Liver (tissue), 9 donors: ENCODE results near the gene XYLT1. TPM values are rescaled to one million over a fixed set of nuclear protein-coding genes. Genes with fewer than 3 reads are reported as not detected.

Experiments
- DNase-seq: peaks from one replicate; pipeline ENCODE4 v3.0.0-alpha.2; 2017; ENCODE audit warnings: low spot score
- H3K27ac ChIP-seq, 2 donors: one replicate each; pipeline ENCODE4 v1.7.0; 2013; ENCODE audit warnings: inconsistent platforms in 2 of 2, low read length in 2 of 2, control low read depth in 1 of 2, low read depth in 1 of 2, mild to moderate bottlenecking in 1 of 2
- H3K27me3 ChIP-seq, 4 donors: one replicate each; pipeline versions ENCODE4 v1.6.1 to v1.7.0; 2013; ENCODE audit warnings: low read length in 3 of 4, inconsistent platforms in 1 of 4, mild to moderate bottlenecking in 1 of 4, moderate library complexity in 1 of 4; ENCODE audit not compliant: control insufficient read depth in 4 of 4, insufficient read depth in 4 of 4
- H3K36me3 ChIP-seq, 4 donors: one replicate each; pipeline versions ENCODE4 v1.6.1 to v1.7.0; 2013; ENCODE audit warnings: low read length in 3 of 4, mild to moderate bottlenecking in 3 of 4, low read depth in 1 of 4, moderate library complexity in 1 of 4; ENCODE audit not compliant: control insufficient read depth in 4 of 4, insufficient read depth in 3 of 4
- H3K4me1 ChIP-seq, 4 donors: one replicate each; pipeline versions ENCODE4 v1.6.1 to v1.7.0; 2013; ENCODE audit warnings: low read length in 3 of 4, mild to moderate bottlenecking in 3 of 4, moderate library complexity in 1 of 4; ENCODE audit not compliant: control insufficient read depth in 4 of 4, insufficient read depth in 4 of 4
- H3K4me3 ChIP-seq, 3 donors: one replicate each; pipeline versions ENCODE4 v1.6.1 to v1.7.0; 2013; ENCODE audit warnings: low read length in 3 of 3, control low read depth in 1 of 3, low read depth in 1 of 3, mild to moderate bottlenecking in 1 of 3
- H3K9ac ChIP-seq, 2 donors: one replicate each; pipeline ENCODE4 v1.7.0; 2013; ENCODE audit warnings: low read length in 2 of 2, mild to moderate bottlenecking in 2 of 2, moderate library complexity in 2 of 2, control low read depth in 1 of 2, low read depth in 1 of 2
- H3K9me3 ChIP-seq, 4 donors: one replicate each; pipeline versions ENCODE4 v1.6.1 to v1.7.0; 2013; ENCODE audit warnings: low read length in 3 of 4; ENCODE audit not compliant: control insufficient read depth in 4 of 4
- ATF3 ChIP-seq: IDR thresholded peaks from 2 replicates; pipeline ENCODE4 v1.6.1; 2016; ENCODE audit warnings: antibody characterized with exemption
- EGR1 ChIP-seq, 2 donors: IDR thresholded peaks; 2 replicates each; pipeline ENCODE4 v1.6.1; 2016 to 2018; ENCODE audit warnings: antibody characterized with exemption in 2 of 2, low read depth in 2 of 2
- FOXA1 ChIP-seq: IDR thresholded peaks from 2 replicates; pipeline ENCODE4 v1.6.1; 2016; ENCODE audit warnings: antibody characterized with exemption
- FOXA2 ChIP-seq: IDR thresholded peaks from 2 replicates; pipeline ENCODE4 v1.6.1; 2016; ENCODE audit warnings: antibody characterized with exemption
- GABPA ChIP-seq, 2 donors: IDR thresholded peaks in 1 of 2; conservative IDR thresholded peaks in 1 of 2; 2 replicates each; pipeline ENCODE4 v1.6.1; 2016; ENCODE audit warnings: antibody characterized with exemption in 2 of 2, mild to moderate bottlenecking in 1 of 2, moderate library complexity in 1 of 2
- HNF4A ChIP-seq, 2 donors: conservative IDR thresholded peaks; 2 replicates each; pipeline ENCODE4 v1.6.1; 2016; ENCODE audit warnings: antibody characterized with exemption in 2 of 2, mild to moderate bottlenecking in 2 of 2
- HNF4G ChIP-seq: IDR thresholded peaks from 2 replicates; pipeline ENCODE4 v1.6.1; 2016; ENCODE audit warnings: antibody characterized with exemption
- JUND ChIP-seq, 2 donors: IDR thresholded peaks; 2 replicates each; pipeline ENCODE4 v1.6.1; 2016; ENCODE audit warnings: antibody characterized with exemption in 2 of 2
- RAD21 ChIP-seq, 2 donors: IDR thresholded peaks; 2 replicates each; pipeline ENCODE4 v1.6.1; 2016; ENCODE audit warnings: antibody characterized with exemption in 2 of 2, mild to moderate bottlenecking in 2 of 2
- RXRA ChIP-seq, 2 donors: IDR thresholded peaks; 2 replicates each; pipeline ENCODE4 v1.6.1; 2017 to 2018; ENCODE audit warnings: antibody characterized with exemption in 2 of 2, mild to moderate bottlenecking in 1 of 2
- SP1 ChIP-seq: IDR thresholded peaks from 2 replicates; pipeline ENCODE4 v1.6.1; 2018; ENCODE audit warnings: antibody characterized with exemption, mild to moderate bottlenecking
- TAF1 ChIP-seq: conservative IDR thresholded peaks from 2 replicates; pipeline ENCODE4 v1.6.1; 2016; ENCODE audit warnings: antibody characterized with exemption, mild to moderate bottlenecking
- YY1 ChIP-seq: IDR thresholded peaks from 2 replicates; pipeline ENCODE4 v1.6.1; 2016; ENCODE audit warnings: antibody characterized with exemption, mild to moderate bottlenecking
- WGBS: extraction: QIAGEN DNeasy Blood & Tissue Kit; methylation state at CpG from one replicate; pipeline ENCODE4 v1.1.7; 2013; 5-methylcytosine and 5-hydroxymethylcytosine counted together
- polyA plus RNA-seq, 2 donors: library from polyadenylated mRNA; stranded (reverse) in 1 of 2; unstranded in 1 of 2; fragments of 200-250 nt in 1 of 2; fragments of >200 nt in 1 of 2; fragmentation: Nextera tagmentation in 1 of 2; extraction: Ambion mirVana in 1 of 2; gene quantifications; one replicate each; pipeline versions ENCODE4 v1.2.1 to v1.2.3, GENCODE V29; 2013 to 2015
- total RNA-seq, 2 donors: library from RNA; depleted of rRNA; stranded (reverse); fragments of >200 nt; gene quantifications; one replicate each; pipeline ENCODE4 v1.2.3, GENCODE V29; 2014
- TF ChIP-seq, protein P1 (sequence below): IDR thresholded peaks from 2 replicates; pipeline ENCODE4 v1.6.1; 2016; ENCODE audit warnings: antibody characterized with exemption
- TF ChIP-seq, protein P2 (sequence below): IDR thresholded peaks from 2 replicates; pipeline ENCODE4 v1.6.1; 2016; ENCODE audit warnings: antibody characterized with exemption
- TF ChIP-seq, protein P3 (sequence below): IDR thresholded peaks from 2 replicates; pipeline ENCODE4 v1.6.1; 2016; ENCODE audit warnings: antibody characterized with exemption, mild to moderate bottlenecking
- donor health status: healthy.
- donor health status: healthy.
- donor health status: healthy.
- donor health status: healthy.
- donor health status: healthy.

XYLT1 gene
- total and polyA plus RNA-seq, 4 donors = 0.25 to 2.3 (median 0.53) TPM

DNA sequence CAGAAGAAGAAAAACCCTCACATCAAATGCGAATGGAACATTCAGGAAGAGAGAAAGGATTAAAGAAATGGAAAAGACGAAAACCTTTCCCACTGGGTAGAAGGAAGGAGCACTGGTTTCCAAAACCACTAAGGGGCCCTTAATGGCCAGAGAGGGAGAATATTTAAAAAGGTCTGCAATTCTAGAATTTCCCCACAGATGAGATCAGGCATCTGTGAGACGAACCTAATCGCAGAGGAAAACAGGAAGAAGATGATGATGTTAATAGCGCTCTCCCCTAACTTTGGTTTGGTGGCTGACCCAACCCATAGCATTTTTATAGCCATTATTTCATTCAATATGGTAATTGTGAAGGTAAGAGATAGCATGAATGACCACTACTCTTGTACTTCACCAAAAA lies 32.8 kb downstream of the XYLT1 start:
- 84% methylated on average over 5 of the region's 5 CpGs for WGBS
- H3K9me3 ChIP-seq = no peaks in the 10 kb centered on the region
- H3K9ac ChIP-seq = no peak overlapping the region
- TF ChIP-seq, protein P1, sequence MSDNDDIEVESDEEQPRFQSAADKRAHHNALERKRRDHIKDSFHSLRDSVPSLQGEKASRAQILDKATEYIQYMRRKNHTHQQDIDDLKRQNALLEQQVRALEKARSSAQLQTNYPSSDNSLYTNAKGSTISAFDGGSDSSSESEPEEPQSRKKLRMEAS = no peak
- TF ChIP-seq TAF1 (no peak), JUND (IDR thresholded peaks at IDR 0.05) (no peak), FOXA2 (no peak), RXRA (IDR thresholded peaks at IDR 0.05) (no peak), HNF4G (no peak), YY1 (no peak), FOXA1 (no peak), SP1 (no peak), HNF4A (conservative IDR thresholded peaks at IDR 0.05) (no peak), GABPA (IDR thresholded peaks at IDR 0.05 in 1 of 2, conservative IDR thresholded peaks at IDR 0.05 in 1 of 2) (no peak), ATF3 (no peak), EGR1 (IDR thresholded peaks at IDR 0.05; ENCODE audit: low read depth in 2 of 2) (no peak)
- TF ChIP-seq, protein P2, sequence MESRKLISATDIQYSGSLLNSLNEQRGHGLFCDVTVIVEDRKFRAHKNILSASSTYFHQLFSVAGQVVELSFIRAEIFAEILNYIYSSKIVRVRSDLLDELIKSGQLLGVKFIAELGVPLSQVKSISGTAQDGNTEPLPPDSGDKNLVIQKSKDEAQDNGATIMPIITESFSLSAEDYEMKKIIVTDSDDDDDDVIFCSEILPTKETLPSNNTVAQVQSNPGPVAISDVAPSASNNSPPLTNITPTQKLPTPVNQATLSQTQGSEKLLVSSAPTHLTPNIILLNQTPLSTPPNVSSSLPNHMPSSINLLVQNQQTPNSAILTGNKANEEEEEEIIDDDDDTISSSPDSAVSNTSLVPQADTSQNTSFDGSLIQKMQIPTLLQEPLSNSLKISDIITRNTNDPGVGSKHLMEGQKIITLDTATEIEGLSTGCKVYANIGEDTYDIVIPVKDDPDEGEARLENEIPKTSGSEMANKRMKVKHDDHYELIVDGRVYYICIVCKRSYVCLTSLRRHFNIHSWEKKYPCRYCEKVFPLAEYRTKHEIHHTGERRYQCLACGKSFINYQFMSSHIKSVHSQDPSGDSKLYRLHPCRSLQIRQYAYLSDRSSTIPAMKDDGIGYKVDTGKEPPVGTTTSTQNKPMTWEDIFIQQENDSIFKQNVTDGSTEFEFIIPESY = no peak
- TF ChIP-seq, protein P3, sequence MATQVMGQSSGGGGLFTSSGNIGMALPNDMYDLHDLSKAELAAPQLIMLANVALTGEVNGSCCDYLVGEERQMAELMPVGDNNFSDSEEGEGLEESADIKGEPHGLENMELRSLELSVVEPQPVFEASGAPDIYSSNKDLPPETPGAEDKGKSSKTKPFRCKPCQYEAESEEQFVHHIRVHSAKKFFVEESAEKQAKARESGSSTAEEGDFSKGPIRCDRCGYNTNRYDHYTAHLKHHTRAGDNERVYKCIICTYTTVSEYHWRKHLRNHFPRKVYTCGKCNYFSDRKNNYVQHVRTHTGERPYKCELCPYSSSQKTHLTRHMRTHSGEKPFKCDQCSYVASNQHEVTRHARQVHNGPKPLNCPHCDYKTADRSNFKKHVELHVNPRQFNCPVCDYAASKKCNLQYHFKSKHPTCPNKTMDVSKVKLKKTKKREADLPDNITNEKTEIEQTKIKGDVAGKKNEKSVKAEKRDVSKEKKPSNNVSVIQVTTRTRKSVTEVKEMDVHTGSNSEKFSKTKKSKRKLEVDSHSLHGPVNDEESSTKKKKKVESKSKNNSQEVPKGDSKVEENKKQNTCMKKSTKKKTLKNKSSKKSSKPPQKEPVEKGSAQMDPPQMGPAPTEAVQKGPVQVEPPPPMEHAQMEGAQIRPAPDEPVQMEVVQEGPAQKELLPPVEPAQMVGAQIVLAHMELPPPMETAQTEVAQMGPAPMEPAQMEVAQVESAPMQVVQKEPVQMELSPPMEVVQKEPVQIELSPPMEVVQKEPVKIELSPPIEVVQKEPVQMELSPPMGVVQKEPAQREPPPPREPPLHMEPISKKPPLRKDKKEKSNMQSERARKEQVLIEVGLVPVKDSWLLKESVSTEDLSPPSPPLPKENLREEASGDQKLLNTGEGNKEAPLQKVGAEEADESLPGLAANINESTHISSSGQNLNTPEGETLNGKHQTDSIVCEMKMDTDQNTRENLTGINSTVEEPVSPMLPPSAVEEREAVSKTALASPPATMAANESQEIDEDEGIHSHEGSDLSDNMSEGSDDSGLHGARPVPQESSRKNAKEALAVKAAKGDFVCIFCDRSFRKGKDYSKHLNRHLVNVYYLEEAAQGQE = no peak
- no peak for DNase-seq
- no peak overlapping the region for H3K27ac ChIP-seq
- H3K4me1 ChIP-seq = no peaks in the 10 kb centered on the region
- H3K27me3 ChIP-seq = no peaks in the 10 kb centered on the region
- H3K4me3 ChIP-seq = no peak overlapping the region
- no peaks in the 10 kb centered on the region for H3K36me3 ChIP-seq

- Histone ChIP-seq H3K9me3 (no peaks in the 10 kb centered on the region), H3K27ac (no peak overlapping the region), H3K36me3 (no peaks in the 10 kb centered on the region), H3K27me3 (no peaks in the 10 kb centered on the region), H3K9ac (no peak overlapping the region), H3K4me3 (no peak overlapping the region), H3K4me1 (no peaks in the 10 kb centered on the region)
- 67% methylated on average over 13 of the region's 13 CpGs for WGBS
- no peak for DNase-seq
- no peak for TF ChIP-seq EGR1 (IDR thresholded peaks at IDR 0.05; ENCODE audit: low read depth in 2 of 2)
- TF ChIP-seq JUND (IDR thresholded peaks at IDR 0.05) = no peak
- no peak for TF ChIP-seq TAF1
- no peak for TF ChIP-seq ATF3
- no peak for TF ChIP-seq RAD21 (IDR thresholded peaks at IDR 0.05)
These were observed 33.5 kb downstream of the XYLT1 start for GRCh38 chr16:17437127-17437720.
